ENCODE measurements around the gene ZNF80.
"Not testable (repeated sequence)": the region's sequence is repeated elsewhere in the genome, so short reads cannot be mapped to it uniquely, and the experiment has no call there.

ZNF80 gene

DNA sequence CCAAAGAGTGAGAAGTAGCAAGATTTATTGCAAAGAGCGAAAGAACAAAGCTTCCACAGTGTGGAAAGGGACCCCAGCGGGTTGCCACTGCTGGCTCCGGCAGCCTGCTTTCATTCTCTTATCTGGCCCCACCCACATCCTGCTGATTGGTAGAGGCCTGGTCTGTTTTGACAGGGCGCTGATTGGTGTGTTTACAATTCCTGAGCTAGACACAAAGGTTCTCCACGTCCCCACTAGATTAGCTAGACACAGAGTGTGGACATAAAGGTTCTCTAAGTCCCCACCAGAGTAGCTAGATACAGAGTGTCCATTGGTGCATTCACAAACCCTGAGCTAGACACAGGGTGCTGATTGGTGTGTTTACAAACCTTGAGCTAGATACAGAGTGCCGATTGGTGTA, at the start of gene ZNF80:
TSS of gene ZNF80 (minus strand) at position 101 of the 400 bp plus-strand sequence. CDS start 504 bp downstream, outside the sequence.
- H3K9me3 Mint-ChIP-seq; DNase-seq (ENCODE audit: low spot score in 2 of 2); ATAC-seq (ENCODE audit: low read depth); H3K36me3 Mint-ChIP-seq; H3K27ac Mint-ChIP-seq; H3K27me3 Mint-ChIP-seq: not testable (repeated sequence)
- Mint-ChIP-seq H3K4me3 (peak within 1 kb of the TSS; percentile 16), H3K4me1 (peaks cover 10% of the 10 kb centered on the region)

DNA sequence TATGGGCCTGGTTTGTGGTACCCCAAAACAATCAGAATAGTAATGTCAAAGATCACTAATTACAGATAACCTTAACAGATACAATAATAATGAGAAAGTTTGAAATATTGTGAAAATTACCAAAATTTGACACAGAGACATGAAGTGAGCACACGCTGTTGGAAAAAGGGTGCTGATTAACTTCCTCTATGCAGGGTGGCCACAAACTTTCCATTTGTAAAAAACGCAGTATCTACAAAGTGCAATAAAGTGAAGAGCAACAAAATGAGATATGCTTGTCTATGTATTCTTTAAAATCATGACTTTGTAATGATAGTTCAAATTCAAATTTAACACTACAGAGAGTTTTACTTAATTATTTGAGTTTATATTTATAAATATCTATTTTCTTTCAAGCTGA, 48.9 kb upstream of the ZNF80 start:
- peaks cover 1% of the 10 kb centered on the region for H3K9me3 Mint-ChIP-seq
- ATAC-seq (ENCODE audit: low read depth) (no peak), DNase-seq (ENCODE audit: low spot score in 2 of 2) (no peak)
- peaks cover 20% of the 10 kb centered on the region for H3K4me1 Mint-ChIP-seq
- peak overlapping the region; percentile 95 for H3K27ac Mint-ChIP-seq
- H3K27me3 Mint-ChIP-seq: no peaks in the 10 kb centered on the region
- H3K36me3 Mint-ChIP-seq: no peaks in the 10 kb centered on the region
- peak overlapping the region; percentile 70 for H3K4me3 Mint-ChIP-seq

DNA sequence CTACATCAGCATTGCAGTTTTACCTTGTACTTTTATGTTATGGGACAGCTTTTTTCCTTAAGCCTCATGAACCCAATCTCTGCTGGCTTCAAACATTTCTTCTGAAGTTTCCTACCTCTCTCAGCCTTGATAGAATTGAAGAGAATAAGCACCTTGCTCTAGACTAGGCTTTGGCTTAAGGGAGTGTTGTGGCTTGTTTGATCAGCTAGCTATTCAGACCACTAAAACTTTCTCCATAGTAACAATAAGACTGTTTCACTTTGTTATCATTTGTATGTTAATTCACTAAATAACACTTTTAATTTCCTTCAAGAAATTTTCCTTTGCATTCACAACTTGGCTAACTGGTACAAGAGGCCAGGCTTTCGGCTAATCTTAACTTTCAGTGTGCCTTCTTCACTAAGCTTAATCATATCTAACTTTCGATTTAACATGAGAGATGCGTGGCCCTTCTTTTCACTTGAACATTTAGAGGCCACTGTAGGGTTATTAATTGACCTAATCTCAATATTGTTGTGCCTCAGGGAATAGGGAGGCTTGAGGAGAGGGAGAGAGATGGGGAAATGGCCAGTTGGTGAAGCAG, 48.4 kb upstream of the ZNF80 start:
- no peaks in the 10 kb centered on the region for H3K27me3 Mint-ChIP-seq
- H3K4me3 Mint-ChIP-seq: peak overlapping the region; percentile 70
- no peak for DNase-seq (ENCODE audit: low spot score in 2 of 2)
- H3K4me1 Mint-ChIP-seq: peaks cover 15% of the 10 kb centered on the region
- H3K36me3 Mint-ChIP-seq: no peaks in the 10 kb centered on the region
- peak overlapping the region; percentile 95 for H3K27ac Mint-ChIP-seq
- H3K9me3 Mint-ChIP-seq: peaks cover 1% of the 10 kb centered on the region
- ATAC-seq (ENCODE audit: low read depth): peak; percentile 22

DNA sequence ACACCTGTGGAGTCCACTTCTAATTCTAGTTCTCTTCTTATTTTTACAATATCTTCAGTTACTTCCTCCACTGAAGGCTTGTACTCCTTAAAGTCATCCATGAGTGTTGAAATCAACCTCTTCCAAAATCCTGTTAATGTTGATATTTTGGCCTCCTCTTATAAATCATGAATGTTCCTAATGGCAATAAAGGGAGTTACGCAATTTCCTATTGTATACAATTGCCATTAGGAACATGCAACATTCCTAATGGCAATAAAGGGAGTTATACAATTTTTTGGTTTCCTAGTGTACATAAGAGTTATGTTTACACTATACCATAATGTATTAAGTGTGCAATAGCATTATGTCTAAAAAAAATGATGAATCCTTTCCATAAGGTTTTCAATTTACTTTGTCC, 47.3 kb upstream of the ZNF80 start:
- no peak overlapping the region for H3K4me3 Mint-ChIP-seq
- no peaks in the 10 kb centered on the region for H3K36me3 Mint-ChIP-seq
- peaks cover 13% of the 10 kb centered on the region for H3K4me1 Mint-ChIP-seq
- H3K9me3 Mint-ChIP-seq: peaks cover 1% of the 10 kb centered on the region
- ATAC-seq (ENCODE audit: low read depth) (no peak), DNase-seq (ENCODE audit: low spot score in 2 of 2) (no peak)
- H3K27ac Mint-ChIP-seq: no peak overlapping the region
- H3K27me3 Mint-ChIP-seq: no peaks in the 10 kb centered on the region

DNA sequence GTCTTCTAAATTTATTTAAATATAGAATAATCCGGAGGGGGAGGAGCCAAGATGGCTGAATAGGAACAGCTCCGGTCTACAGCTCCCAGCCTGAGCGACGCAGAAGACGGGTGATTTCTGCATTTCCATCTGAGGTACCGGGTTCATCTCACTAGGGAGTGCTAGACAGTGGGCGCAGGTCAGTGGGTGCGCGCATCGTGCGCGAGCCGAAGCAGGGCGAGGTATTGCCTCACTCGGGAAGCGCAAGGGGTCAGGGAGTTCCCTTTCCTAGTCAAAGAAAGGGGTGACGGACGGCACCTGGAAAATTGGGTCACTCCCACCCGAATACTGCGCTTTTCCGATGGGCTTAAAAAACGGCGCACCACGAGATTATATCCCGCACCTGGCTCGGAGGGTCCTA, 39.5 kb upstream of the ZNF80 start:
- ATAC-seq (ENCODE audit: low read depth); H3K36me3 Mint-ChIP-seq; DNase-seq (ENCODE audit: low spot score in 2 of 2); H3K27me3 Mint-ChIP-seq; H3K4me1 Mint-ChIP-seq; H3K27ac Mint-ChIP-seq; H3K4me3 Mint-ChIP-seq; H3K9me3 Mint-ChIP-seq: not testable (repeated sequence)

DNA sequence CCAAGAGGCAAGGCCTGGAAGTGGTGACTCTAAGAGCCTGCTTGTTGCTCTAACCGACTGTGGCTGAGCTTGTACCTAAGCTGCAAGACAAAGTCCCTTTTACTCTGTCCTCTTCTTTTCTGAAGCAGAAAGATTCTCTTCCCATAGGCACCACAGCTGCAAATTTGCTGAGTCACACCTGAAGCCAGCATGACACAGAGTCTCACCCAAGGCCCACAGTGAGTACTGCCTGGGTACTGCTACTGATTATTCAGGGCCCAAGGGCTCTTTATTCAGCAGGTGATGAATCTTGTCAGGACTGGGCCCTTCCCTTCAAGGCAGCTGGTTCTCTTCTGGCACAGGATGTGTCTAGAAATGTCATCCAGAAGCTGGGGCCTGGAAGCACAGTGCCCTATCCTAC, 37.6 kb upstream of the ZNF80 start:
- Mint-ChIP-seq H3K27ac (no peak overlapping the region), H3K36me3 (peaks cover 3% of the 10 kb centered on the region), H3K9me3 (peaks cover 2% of the 10 kb centered on the region), H3K4me1 (no peaks in the 10 kb centered on the region), H3K27me3 (no peaks in the 10 kb centered on the region), H3K4me3 (no peak overlapping the region)
- no peak for ATAC-seq (ENCODE audit: low read depth)
- no peak for DNase-seq (ENCODE audit: low spot score in 2 of 2)

DNA sequence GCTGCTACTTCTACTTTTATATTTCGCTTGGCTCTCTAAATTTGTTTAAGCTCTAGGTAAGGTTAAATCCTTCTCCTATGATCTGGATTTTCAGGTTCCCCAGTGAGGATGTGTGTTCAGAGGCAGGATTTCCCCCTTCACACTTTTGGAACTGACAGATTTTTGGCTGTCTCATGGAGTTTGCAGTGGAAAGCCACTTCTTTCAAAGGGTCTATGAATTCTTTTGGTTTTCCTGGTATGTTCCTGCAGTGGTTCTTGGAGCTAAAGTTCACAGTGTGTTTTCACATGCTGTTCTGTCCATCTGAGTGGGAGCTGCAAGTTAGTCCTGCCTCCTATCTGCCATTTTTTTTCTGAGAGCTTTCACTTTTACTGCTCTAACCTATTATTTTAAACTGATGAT, 34.9 kb upstream of the ZNF80 start:
- H3K9me3 Mint-ChIP-seq: peaks cover 9% of the 10 kb centered on the region
- no peak for ATAC-seq (ENCODE audit: low read depth)
- H3K27ac Mint-ChIP-seq: no peak overlapping the region
- H3K36me3 Mint-ChIP-seq: peaks cover 9% of the 10 kb centered on the region
- H3K27me3 Mint-ChIP-seq: no peaks in the 10 kb centered on the region
- H3K4me1 Mint-ChIP-seq: no peaks in the 10 kb centered on the region
- H3K4me3 Mint-ChIP-seq: no peak overlapping the region
- DNase-seq (ENCODE audit: low spot score in 2 of 2): no peak

DNA sequence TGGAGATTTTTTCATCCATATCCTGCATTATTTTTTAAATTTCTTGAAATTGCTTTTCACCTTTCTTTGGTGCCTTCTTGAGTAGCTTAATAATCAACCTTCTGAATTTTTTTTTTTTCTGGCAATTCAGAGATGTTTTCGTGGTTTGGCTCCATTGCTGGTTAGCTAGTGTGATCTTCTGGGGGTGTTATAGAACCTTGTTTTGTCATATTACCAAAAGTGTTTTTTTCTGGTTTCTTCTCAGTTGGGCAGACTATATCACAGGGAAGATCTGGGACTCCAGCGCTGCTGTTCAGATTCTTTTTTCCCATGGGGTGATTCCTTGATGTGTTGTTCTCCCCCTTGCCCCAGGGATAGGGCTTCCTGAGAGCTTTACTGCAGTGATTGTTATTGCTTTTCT, 32.6 kb upstream of the ZNF80 start:
- DNase-seq (ENCODE audit: low spot score in 2 of 2): no peak
- no peaks in the 10 kb centered on the region for H3K27me3 Mint-ChIP-seq
- H3K36me3 Mint-ChIP-seq: peaks cover 12% of the 10 kb centered on the region
- no peak for ATAC-seq (ENCODE audit: low read depth)
- H3K4me3 Mint-ChIP-seq: no peak overlapping the region
- no peak overlapping the region for H3K27ac Mint-ChIP-seq
- H3K9me3 Mint-ChIP-seq: peaks cover 12% of the 10 kb centered on the region
- H3K4me1 Mint-ChIP-seq: no peaks in the 10 kb centered on the region

DNA sequence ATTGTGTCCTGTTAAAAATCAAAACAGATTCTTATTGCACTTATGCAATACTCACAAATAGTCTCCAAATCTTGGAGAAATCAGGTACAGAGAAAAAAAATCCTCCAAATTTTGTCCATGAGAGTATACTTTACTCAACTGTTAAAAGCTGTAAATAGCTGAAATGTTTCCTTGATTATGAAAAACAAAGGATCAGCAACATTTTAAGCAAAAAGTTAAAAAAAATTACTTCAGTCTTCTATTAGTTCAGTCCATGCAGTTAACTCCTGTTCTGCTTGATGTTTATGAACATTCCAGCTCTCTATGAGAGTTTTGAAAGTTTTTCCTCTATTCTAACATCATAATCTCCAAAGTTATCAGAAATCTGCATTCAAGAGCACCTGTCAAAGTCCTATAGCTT, 22.8 kb upstream of the ZNF80 start:
- no peaks in the 10 kb centered on the region for H3K4me1 Mint-ChIP-seq
- no peak for ATAC-seq (ENCODE audit: low read depth)
- H3K36me3 Mint-ChIP-seq: peaks cover 13% of the 10 kb centered on the region
- H3K27ac Mint-ChIP-seq: no peak overlapping the region
- no peak for DNase-seq (ENCODE audit: low spot score in 2 of 2)
- no peak overlapping the region for H3K4me3 Mint-ChIP-seq
- peaks cover 9% of the 10 kb centered on the region for H3K9me3 Mint-ChIP-seq
- H3K27me3 Mint-ChIP-seq: no peaks in the 10 kb centered on the region

DNA sequence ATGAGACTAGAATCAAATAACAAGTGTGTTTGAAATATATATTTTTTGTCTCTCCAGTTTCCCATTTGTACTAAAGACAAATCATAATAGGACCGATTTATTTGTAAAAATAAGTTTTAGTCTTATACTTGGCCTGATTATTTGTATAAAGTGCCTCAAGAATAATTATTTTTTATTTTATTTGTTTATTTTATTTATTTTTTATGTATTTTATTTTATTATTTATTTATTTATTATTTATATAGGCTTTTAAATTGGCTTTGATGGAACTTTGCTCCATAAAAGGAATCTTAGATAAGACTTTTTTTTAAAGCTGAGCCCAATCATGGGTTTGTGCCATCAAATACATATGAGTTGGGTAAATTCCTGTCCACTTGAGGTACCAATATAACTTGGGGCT, 22.2 kb upstream of the ZNF80 start:
- peaks cover 9% of the 10 kb centered on the region for H3K9me3 Mint-ChIP-seq
- no peak for DNase-seq (ENCODE audit: low spot score in 2 of 2)
- no peak overlapping the region for H3K4me3 Mint-ChIP-seq
- H3K27me3 Mint-ChIP-seq: no peaks in the 10 kb centered on the region
- peaks cover 13% of the 10 kb centered on the region for H3K36me3 Mint-ChIP-seq
- H3K4me1 Mint-ChIP-seq: no peaks in the 10 kb centered on the region
- no peak for ATAC-seq (ENCODE audit: low read depth)
- H3K27ac Mint-ChIP-seq: no peak overlapping the region

DNA sequence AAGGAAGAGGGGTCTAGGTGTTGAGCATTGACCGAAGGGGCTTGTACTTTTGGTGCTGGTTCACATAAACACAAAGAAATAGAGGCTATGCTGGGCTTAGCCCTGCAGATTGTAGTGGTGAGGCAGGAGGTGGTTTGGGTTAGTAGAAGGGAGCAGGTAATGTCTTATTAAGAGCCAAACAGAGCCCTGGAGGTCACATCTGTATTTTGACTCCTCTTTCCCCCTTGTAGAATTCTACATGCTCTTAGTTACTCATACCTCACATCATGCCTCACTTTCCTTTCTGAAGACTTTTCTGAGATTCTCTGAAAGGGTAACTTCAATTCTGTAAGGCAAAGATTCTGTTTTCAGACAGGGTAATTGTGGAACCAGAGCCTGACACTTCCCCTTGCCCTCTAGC, 16.1 kb upstream of the ZNF80 start:
- Mint-ChIP-seq H3K36me3 (peaks cover under 1% of the 10 kb centered on the region), H3K4me3 (no peak overlapping the region), H3K27me3 (no peaks in the 10 kb centered on the region), H3K4me1 (no peaks in the 10 kb centered on the region), H3K27ac (peak overlapping the region; percentile 1), H3K9me3 (peaks cover 5% of the 10 kb centered on the region)
- no peak for ATAC-seq (ENCODE audit: low read depth)
- no peak for DNase-seq (ENCODE audit: low spot score in 2 of 2)

DNA sequence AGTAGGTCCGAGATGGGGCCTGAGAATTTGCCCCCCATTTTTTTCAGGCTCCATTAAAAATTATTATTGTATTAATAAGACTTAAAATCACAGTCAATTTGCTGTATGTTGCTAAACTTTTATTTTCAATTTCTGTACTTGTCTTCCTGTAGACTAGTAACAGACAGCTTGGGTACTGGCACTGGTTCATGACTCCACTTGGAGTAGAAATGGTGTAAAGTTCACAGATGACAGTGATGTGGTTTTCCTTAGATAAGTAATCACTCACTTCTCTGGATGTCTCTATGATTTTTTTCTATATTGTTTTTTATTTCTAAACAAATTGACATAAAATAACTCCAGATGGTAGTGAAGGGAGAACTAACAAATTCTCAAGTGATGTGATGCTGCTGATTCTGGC, 15.6 kb upstream of the ZNF80 start:
- DNase-seq (ENCODE audit: low spot score in 2 of 2) (no peak), ATAC-seq (ENCODE audit: low read depth) (no peak)
- peaks cover 5% of the 10 kb centered on the region for H3K9me3 Mint-ChIP-seq
- no peaks in the 10 kb centered on the region for H3K4me1 Mint-ChIP-seq
- H3K36me3 Mint-ChIP-seq: no peaks in the 10 kb centered on the region
- no peak overlapping the region for H3K4me3 Mint-ChIP-seq
- H3K27me3 Mint-ChIP-seq: no peaks in the 10 kb centered on the region
- H3K27ac Mint-ChIP-seq: peak overlapping the region; percentile 1

DNA sequence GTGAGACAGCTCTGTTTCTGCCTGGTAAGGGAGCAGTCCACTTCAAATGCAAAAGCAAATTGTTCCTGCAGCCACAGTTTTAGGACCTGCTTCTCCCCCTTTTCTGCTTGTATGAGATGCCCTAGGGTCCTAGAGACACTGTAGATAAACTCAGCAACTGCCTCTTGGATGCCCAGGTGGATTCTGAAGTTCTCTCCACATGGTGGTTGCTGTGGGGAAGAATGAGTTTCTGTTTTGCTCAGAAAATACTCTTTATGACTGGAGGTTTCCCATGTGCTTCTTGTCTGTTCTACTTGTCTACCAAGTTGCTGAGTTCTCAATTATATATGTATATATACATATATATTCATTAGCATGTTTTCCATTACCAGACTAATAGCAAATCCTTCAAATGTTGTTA, 5.6 kb upstream of the ZNF80 start:
- H3K9me3 Mint-ChIP-seq: peaks cover 2% of the 10 kb centered on the region
- H3K27me3 Mint-ChIP-seq: no peaks in the 10 kb centered on the region
- ATAC-seq (ENCODE audit: low read depth) (no peak), DNase-seq (ENCODE audit: low spot score in 2 of 2) (no peak)
- H3K36me3 Mint-ChIP-seq: peaks cover 8% of the 10 kb centered on the region
- peaks cover 16% of the 10 kb centered on the region for H3K4me1 Mint-ChIP-seq
- no peak overlapping the region for H3K27ac Mint-ChIP-seq
- no peak overlapping the region for H3K4me3 Mint-ChIP-seq

DNA sequence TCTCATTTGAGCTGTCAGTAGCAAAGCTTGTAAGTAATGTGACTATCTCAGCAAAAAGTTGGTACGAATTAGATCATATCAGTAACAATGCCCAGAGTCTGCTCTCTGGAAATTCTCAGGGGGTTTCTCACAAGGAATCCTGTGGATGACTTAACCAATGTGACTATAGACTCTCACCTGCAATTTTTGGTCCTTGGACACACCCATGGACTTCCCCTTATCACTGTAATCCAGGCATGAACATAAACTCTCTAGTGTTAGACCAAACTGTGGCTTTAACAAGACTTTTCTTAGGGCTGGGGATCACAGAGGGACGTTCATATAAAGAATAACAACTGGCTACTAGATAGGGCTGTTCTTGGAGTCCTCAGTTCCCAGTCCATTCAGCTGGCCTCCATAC, 3.9 kb upstream of the ZNF80 start:
- Mint-ChIP-seq H3K27me3 (no peaks in the 10 kb centered on the region), H3K27ac (peak overlapping the region; percentile 28), H3K9me3 (peaks cover 2% of the 10 kb centered on the region), H3K4me3 (no peak overlapping the region), H3K36me3 (peaks cover 6% of the 10 kb centered on the region), H3K4me1 (peaks cover 11% of the 10 kb centered on the region)
- DNase-seq (ENCODE audit: low spot score in 2 of 2): no peak
- ATAC-seq (ENCODE audit: low read depth): peak; percentile 75

DNA sequence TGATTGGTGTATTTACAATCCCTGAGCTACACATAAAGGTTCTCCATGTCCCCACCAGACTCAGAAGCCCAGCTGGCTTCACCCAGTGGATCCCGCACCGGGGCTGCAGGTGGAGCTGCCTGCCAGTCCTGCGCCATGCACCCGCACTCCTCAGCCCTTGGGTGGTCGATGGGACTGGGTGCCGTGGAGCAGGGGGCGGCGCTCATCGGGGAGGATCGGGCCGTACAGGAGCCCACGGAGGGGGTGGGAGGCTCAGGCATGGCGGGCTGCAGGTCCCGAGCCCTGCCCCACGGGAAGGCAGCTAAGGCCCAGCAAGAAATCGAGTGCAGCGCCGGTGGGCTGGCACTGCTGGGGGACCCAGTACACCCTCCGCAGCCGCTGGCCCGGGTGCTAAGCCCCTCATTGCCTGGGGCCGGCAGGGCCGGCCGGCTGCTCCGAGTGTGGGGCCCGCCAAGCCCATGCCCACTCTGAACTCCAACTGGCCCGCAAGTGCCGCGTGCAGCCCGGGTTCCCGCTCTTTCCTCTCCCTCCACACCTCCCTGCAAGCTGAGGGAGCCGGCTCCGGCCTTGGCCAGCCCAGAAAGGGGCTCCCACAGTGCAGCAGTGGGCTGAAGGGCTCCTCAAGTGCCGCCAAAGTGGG, 888 bp upstream of the ZNF80 start:
- not testable (repeated sequence) for H3K27ac Mint-ChIP-seq; DNase-seq (ENCODE audit: low spot score in 2 of 2); H3K4me1 Mint-ChIP-seq; H3K9me3 Mint-ChIP-seq; H3K27me3 Mint-ChIP-seq; H3K4me3 Mint-ChIP-seq; H3K36me3 Mint-ChIP-seq; ATAC-seq (ENCODE audit: low read depth)
